SK-N-SH (cell line): ENCODE measurements around the gene LONRF2. TPM values are rescaled to one million over a fixed set of nuclear protein-coding genes. Genes with fewer than 3 reads are reported as not detected.

Source experiments
- CTCF ChIA-PET: fragments of 300-600, 350-600 bp; formaldehyde crosslinking; extraction: SDS; loops from one replicate; lab custom pipeline; 2021; lab: Yijun Ruan, JAX
- POLR2A ChIA-PET: fragments of 350-600 bp; sonication (Branson Sonifier 250); formaldehyde crosslinking; extraction: SDS; loops from one replicate; lab custom pipeline; 2020; ENCODE audit warnings: antibody characterized with exemption, inconsistent platforms; lab: Yijun Ruan, JAX
- DNase-seq: peaks from one replicate; pipeline ENCODE4 v3.0.0; 2012
- H2AFZ ChIP-seq: fragments of 200-600 bp; sonication (generic); 2 replicates; pipeline ENCODE4 v1.8.1; 2016; ENCODE audit warnings: antibody characterized with exemption, mild to moderate bottlenecking, low read depth
- H3F3A ChIP-seq: fragments of 200-600 bp; sonication (generic); replicated peaks from 2 replicates; pipeline ENCODE3; 2016; ENCODE audit warnings: antibody characterized with exemption, mild to moderate bottlenecking; ENCODE audit not compliant: insufficient read depth
- H3K27ac ChIP-seq, 2 experiments: fragments of 200-500 bp in 1 of 2; fragments of 200-600 bp in 1 of 2; sonication (Bioruptor generic) in 1 of 2; sonication (generic), shearing (Covaris generic) in 1 of 2; 2 replicates each; pipeline versions ENCODE4 v1.5.1 to v1.6.1; 2014 to 2016; ENCODE audit warnings: low read depth in 2 of 2, inconsistent platforms in 1 of 2, low read length in 1 of 2, mild to moderate bottlenecking in 1 of 2, mixed read lengths in 1 of 2
- H3K27me3 ChIP-seq: fragments of 200-600 bp; sonication (generic), shearing (Covaris generic); 2 replicates; pipeline ENCODE4 v1.6.1; 2016; ENCODE audit warnings: mixed run types; ENCODE audit not compliant: insufficient read depth
- H3K36me3 ChIP-seq, 2 experiments: fragments of 200-500 bp in 1 of 2; fragments of 200-600 bp in 1 of 2; sonication (Bioruptor generic) in 1 of 2; sonication (generic) in 1 of 2; replicated peaks in 1 of 2; 2 replicates each; pipeline versions ENCODE3 to v1.5.1; 2014 to 2016; ENCODE audit warnings: low read length in 1 of 2, mild to moderate bottlenecking in 1 of 2; ENCODE audit not compliant: insufficient read depth in 2 of 2, control insufficient read depth in 1 of 2
- H3K4me1 ChIP-seq, 2 experiments: fragments of 200-500 bp in 1 of 2; fragments of 200-600 bp in 1 of 2; sonication (Bioruptor generic) in 1 of 2; sonication (generic), shearing (Covaris generic) in 1 of 2; 2 replicates each; pipeline versions ENCODE4 v1.5.1 to v1.6.1; 2014 to 2016; ENCODE audit warnings: low read depth in 1 of 2, low read length in 1 of 2, mixed run types in 1 of 2; ENCODE audit not compliant: insufficient read depth in 2 of 2, control insufficient read depth in 1 of 2
- H3K4me2 ChIP-seq: fragments of 200-600 bp; sonication (generic), shearing (Covaris generic); 2 replicates; pipeline ENCODE4 v1.6.1; 2017; ENCODE audit warnings: mixed run types
- H3K4me3 ChIP-seq, 2 experiments: fragments of 200-500 bp in 1 of 2; fragments of 200-600 bp in 1 of 2; sonication (Bioruptor generic) in 1 of 2; sonication (generic), shearing (Covaris generic) in 1 of 2; 2 replicates each; pipeline versions ENCODE4 v1.5.1 to v1.8.1; 2014 to 2016; ENCODE audit warnings: low read depth in 2 of 2, inconsistent platforms in 1 of 2, low read length in 1 of 2, mild to moderate bottlenecking in 1 of 2, mixed read lengths in 1 of 2, moderate library complexity in 1 of 2
- H3K79me2 ChIP-seq: fragments of 200-600 bp; sonication (generic); 2 replicates; pipeline ENCODE4 v1.8.1; 2017; ENCODE audit warnings: mild to moderate bottlenecking; ENCODE audit not compliant: insufficient read depth
- H3K9ac ChIP-seq: fragments of 200-600 bp; sonication (generic); 2 replicates; pipeline ENCODE4 v1.6.1; 2017; ENCODE audit warnings: mixed run types
- H3K9me2 ChIP-seq: fragments of 200-600 bp; sonication (generic); 2 replicates; pipeline ENCODE4 v1.6.1; 2017; ENCODE audit warnings: mixed run types
- H3K9me3 ChIP-seq: fragments of 200-600 bp; sonication (generic); 2 replicates; pipeline ENCODE4 v1.6.1; 2017; ENCODE audit warnings: mixed run types, mild to moderate bottlenecking, moderate library complexity
- H4K20me1 ChIP-seq: fragments of 200-600 bp; sonication (generic); 2 replicates; pipeline ENCODE4 v1.6.1; 2017; ENCODE audit warnings: mild to moderate bottlenecking, mixed run types; ENCODE audit not compliant: insufficient read depth
- EP300 ChIP-seq, 2 experiments: IDR thresholded peaks; 2 replicates each; pipeline versions ENCODE4 v1.4.0 to v1.6.1; 2012; ENCODE audit warnings: borderline replicate concordance in 1 of 2, low read depth in 1 of 2, low read length in 1 of 2
- EZH2phosphoT487 ChIP-seq: fragments of 200-600 bp; sonication (generic); IDR thresholded peaks from 2 replicates; pipeline ENCODE4 v1.6.1; 2017; ENCODE audit warnings: low read depth, mixed run types, mild to moderate bottlenecking, antibody characterized with exemption, moderate library complexity, borderline replicate concordance
- FOSL2 ChIP-seq: IDR thresholded peaks from 2 replicates; pipeline ENCODE4 v1.4.0; 2012; ENCODE audit warnings: low read depth, mild to moderate bottlenecking, moderate library complexity, borderline replicate concordance
- FOXJ3 ChIP-seq: sonication (generic); formaldehyde crosslinking; IDR thresholded peaks from 2 replicates; pipeline ENCODE4 v1.5.1; 2020; ENCODE audit warnings: mild to moderate bottlenecking, missing genetic modification reagents
- GATA2 ChIP-seq: sonication (generic); formaldehyde crosslinking; IDR thresholded peaks from 2 replicates; pipeline ENCODE4 v1.5.0; 2020; ENCODE audit warnings: mild to moderate bottlenecking, missing genetic modification reagents
- MAX ChIP-seq: IDR thresholded peaks from 2 replicates; pipeline ENCODE4 v1.4.0; 2012; ENCODE audit warnings: low read depth
- NFIC ChIP-seq: IDR thresholded peaks from 2 replicates; pipeline ENCODE4 v1.4.0; 2012; ENCODE audit warnings: borderline replicate concordance
- NRF1 ChIP-seq: IDR thresholded peaks from 2 replicates; pipeline ENCODE4 v1.6.1; 2012; ENCODE audit warnings: low read depth, mild to moderate bottlenecking, low read length
- POLR2AphosphoS5 ChIP-seq: IDR thresholded peaks from 2 replicates; pipeline ENCODE4 v1.6.1; 2012; ENCODE audit warnings: low read depth, low read length
- RAD21 ChIP-seq: IDR thresholded peaks from 2 replicates; pipeline ENCODE4 v1.6.1; 2012; ENCODE audit warnings: mild to moderate bottlenecking, low read length
- RXRA ChIP-seq: IDR thresholded peaks from 2 replicates; pipeline ENCODE4 v1.4.0; 2012; ENCODE audit warnings: low read depth, mild to moderate bottlenecking, borderline replicate concordance
- SIN3A ChIP-seq: IDR thresholded peaks from 2 replicates; pipeline ENCODE4 v1.6.1; 2012; ENCODE audit warnings: low read depth, mild to moderate bottlenecking, low read length, moderate library complexity, borderline replicate concordance
- TAF1 ChIP-seq: IDR thresholded peaks from 2 replicates; pipeline ENCODE4 v1.6.1; 2012; ENCODE audit warnings: low read depth, mild to moderate bottlenecking, low read length, moderate library complexity, borderline replicate concordance
- ZBTB33 ChIP-seq: IDR thresholded peaks from 2 replicates; pipeline ENCODE4 v1.4.0; 2012; ENCODE audit warnings: low read depth, borderline replicate concordance
- WGBS: methylation state at CpG from one replicate; pipeline ENCODE4 v1.1.6; 2017; ENCODE audit warnings: low lambda C conversion rate; 5-methylcytosine and 5-hydroxymethylcytosine counted together
- polyA plus RNA-seq, 3 experiments: library from polyadenylated mRNA; depleted of rRNA; stranded (reverse); fragments of >200 nt; gene quantifications; 2 replicates each; pipeline ENCODE4 v1.2.3, GENCODE V29; 2012
- TF ChIP-seq, protein P1 (sequence below): IDR thresholded peaks from 2 replicates; pipeline ENCODE4; 2012
- TF ChIP-seq, protein P2 (sequence below): IDR thresholded peaks from 2 replicates; pipeline ENCODE4 v1.4.0; 2012; ENCODE audit warnings: low read depth, borderline replicate concordance

Gene LONRF2
- polyA plus RNA-seq, 1 of the 3 experiments (the other 2 are of a cell fraction): 2.0 TPM

GRCh38 chr2:100281521-100282438 is 40.5 kb downstream of the LONRF2 start:
- H3K27me3 ChIP-seq: no peaks in the 10 kb centered on the region
- TF ChIP-seq MAX: peak; percentile 37; the same call in 1 of the 2 replicates
- peak; percentile 26 for TF ChIP-seq NFIC
- no peak for TF ChIP-seq RXRA
- TF ChIP-seq, protein P1, sequence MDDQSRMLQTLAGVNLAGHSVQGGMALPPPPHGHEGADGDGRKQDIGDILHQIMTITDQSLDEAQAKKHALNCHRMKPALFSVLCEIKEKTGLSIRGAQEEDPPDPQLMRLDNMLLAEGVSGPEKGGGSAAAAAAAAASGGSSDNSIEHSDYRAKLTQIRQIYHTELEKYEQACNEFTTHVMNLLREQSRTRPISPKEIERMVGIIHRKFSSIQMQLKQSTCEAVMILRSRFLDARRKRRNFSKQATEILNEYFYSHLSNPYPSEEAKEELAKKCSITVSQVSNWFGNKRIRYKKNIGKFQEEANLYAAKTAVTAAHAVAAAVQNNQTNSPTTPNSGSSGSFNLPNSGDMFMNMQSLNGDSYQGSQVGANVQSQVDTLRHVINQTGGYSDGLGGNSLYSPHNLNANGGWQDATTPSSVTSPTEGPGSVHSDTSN: 0 out of 2 replicates have a peak, but pooled peaks have one; percentile 31
- WGBS: 48% methylated on average over 16 of the region's 16 CpGs
- no peak overlapping the region for H3K9ac ChIP-seq
- peaks cover 3 to 38% of the 10 kb centered on the region in 2 experiments for H3K4me1 ChIP-seq
- H3K9me3 ChIP-seq: no peaks in the 10 kb centered on the region
- H3K36me3 ChIP-seq: no peaks in the 10 kb centered on the region
- peak overlapping the region; percentile 13 for H3K4me2 ChIP-seq
- no peaks in the 10 kb centered on the region for H3K9me2 ChIP-seq
- H3K27ac ChIP-seq: peak overlapping the region; percentile 28 to 34; a peak in 3 of 4 replicates
- peak overlapping the region; percentile 50; the same call in 1 of the 2 replicates for H2AFZ ChIP-seq
- ChIA-PET POLR2A (no interaction called here), CTCF (interaction anchor here (0.6 to 0.7 kb wide), 2 partner anchors 21 to 711 kb away, joined by 3 to 4 read pairs; no protein-coding TSS in a partner anchor)
- H3F3A ChIP-seq: peaks cover 29% of the 10 kb centered on the region
- no peak for DNase-seq
- no peaks in the 10 kb centered on the region for H3K79me2 ChIP-seq
- H3K4me3 ChIP-seq: peak overlapping the region in 1 of 2 experiments; percentile 29; a peak in 1 of 4 replicates
- H4K20me1 ChIP-seq: no peaks in the 10 kb centered on the region

DNA sequence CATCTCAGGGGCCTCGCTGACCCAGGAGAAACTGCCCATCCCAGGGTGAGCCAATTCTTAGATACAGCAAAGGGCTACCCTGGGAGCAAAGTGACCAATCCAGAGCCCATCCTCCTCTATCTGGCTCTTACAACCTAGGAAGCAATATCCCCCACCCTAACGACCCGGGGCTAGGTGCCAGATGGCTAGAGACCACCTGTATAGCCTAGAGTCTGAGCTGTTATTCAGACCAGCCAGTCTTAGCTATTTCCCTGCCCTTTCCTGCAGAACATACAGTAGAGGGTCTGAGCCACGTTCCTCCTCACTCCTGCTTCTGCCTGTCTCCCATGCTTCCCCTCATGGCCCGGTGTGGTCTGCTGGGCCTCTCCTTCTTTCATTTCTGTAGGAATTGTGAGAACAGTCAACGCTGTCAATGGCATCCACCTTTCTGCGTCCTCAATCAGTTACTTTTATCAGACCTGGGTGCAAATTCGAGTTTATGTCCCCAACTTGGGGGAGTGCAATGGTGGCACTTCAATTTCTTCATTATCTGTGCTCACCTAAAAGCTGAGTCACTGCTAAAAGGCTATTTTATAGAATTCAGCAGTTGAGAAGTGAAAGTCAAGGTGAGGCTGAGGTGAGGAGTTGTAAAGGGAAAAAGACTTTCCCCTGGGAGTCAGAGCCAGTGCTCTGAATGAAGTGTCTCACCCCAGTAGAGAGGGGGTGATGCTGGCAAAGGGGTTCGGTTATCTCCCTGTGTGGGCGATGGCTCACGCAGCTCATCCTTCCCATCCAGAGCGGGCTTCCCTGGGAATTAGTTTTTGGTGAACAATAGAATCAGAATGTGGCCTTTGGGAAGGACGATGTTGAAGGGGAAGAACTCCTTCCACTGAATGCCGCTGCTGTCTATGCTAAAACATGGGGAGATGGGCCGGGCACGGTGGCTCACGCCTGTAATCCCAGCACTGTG is 42.4 kb downstream of the LONRF2 start:
- CTCF ChIA-PET: interaction anchor here (1.3 kb wide), 1 partner anchor 17 kb away, joined by 7 read pairs; no protein-coding TSS in a partner anchor
- Histone ChIP-seq H3K79me2 (no peaks in the 10 kb centered on the region), H3K9ac (no peak overlapping the region), H3K27ac (no peak overlapping the region), H3K9me3 (no peaks in the 10 kb centered on the region), H4K20me1 (no peaks in the 10 kb centered on the region), H2AFZ (no peak overlapping the region), H3K4me2 (no peak overlapping the region), H3K27me3 (no peaks in the 10 kb centered on the region), H3K4me3 (no peak overlapping the region), H3F3A (peaks cover 22% of the 10 kb centered on the region), H3K36me3 (no peaks in the 10 kb centered on the region), H3K4me1 (peaks cover 3 to 21% of the 10 kb centered on the region in 2 experiments), H3K9me2 (no peaks in the 10 kb centered on the region)
- POLR2A ChIA-PET: no interaction called here
- DNase-seq: no peak
- WGBS: 87% methylated on average over 15 of the region's 17 CpGs
- TF ChIP-seq TAF1 (no peak), GATA2 (no peak), NRF1 (no peak), RAD21 (no peak), SIN3A (no peak), NFIC (no peak), EP300 (IDR thresholded peaks at IDR 0.05; ENCODE audit: borderline replicate concordance in 1 of 2, low read depth in 1 of 2, low read length in 1 of 2) (no peak), POLR2AphosphoS5 (no peak), ZBTB33 (no peak), RXRA (no peak), FOXJ3 (CRISPR knock-in tag) (no peak), FOSL2 (no peak), EZH2phosphoT487 (no peak)
- TF ChIP-seq, protein P2, sequence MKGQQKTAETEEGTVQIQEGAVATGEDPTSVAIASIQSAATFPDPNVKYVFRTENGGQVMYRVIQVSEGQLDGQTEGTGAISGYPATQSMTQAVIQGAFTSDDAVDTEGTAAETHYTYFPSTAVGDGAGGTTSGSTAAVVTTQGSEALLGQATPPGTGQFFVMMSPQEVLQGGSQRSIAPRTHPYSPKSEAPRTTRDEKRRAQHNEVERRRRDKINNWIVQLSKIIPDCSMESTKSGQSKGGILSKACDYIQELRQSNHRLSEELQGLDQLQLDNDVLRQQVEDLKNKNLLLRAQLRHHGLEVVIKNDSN: no peak
